Hematopoietic multipotent progenitor cell treated with erythropoietin and hydrocortisone succinate and interleukin-3 and kit ligand, for 8 days (in vitro differentiated cells): Measurements from ENCODE around the gene FANCM.
"Not testable (repeated sequence)": the region's sequence is repeated elsewhere in the genome, so short reads cannot be mapped to it uniquely, and the experiment has no call there.

ENCODE experiments used
- DNase-seq: peaks from one replicate; pipeline ENCODE4 v3.0.0-alpha.2; 2015

FANCM gene

GRCh38 chr14:45145214-45145613 is 9.5 kb downstream of the FANCM start:
- no peak for DNase-seq

GRCh38 chr14:45149602-45150001 is 13.9 kb downstream of the FANCM start:
- no peak for DNase-seq

DNA sequence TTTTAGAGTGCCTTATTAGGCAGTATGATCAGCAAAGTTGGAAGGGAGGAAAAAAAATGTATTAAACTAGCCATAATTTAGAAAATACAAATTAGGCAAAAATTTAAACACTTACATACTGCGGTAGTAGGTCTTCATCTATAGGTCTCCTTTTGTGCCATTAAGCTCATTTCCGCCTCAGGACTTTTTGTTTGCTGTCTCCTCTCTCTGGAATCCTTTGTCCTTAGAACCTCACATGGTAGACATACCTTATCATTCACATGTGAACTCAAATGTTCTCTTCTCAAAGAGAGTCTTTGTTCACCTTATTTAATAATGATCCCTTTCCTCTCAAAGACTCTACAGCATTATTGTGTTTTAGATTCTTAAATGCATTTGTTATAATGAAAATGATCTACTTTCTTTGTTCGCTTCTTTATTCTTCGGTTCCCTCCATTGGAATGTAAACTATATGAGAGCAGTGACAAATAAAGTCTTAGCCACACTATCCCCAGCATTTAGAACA is 14.7 kb downstream of the FANCM start:
- DNase-seq: no peak

- DNase-seq: no peak
Observed at GRCh38 chr14:45156067-45156466, 20.3 kb downstream of the FANCM start.

GRCh38 chr14:45169906-45170305 is 34.2 kb downstream of the FANCM start:
- DNase-seq: no peak

DNA sequence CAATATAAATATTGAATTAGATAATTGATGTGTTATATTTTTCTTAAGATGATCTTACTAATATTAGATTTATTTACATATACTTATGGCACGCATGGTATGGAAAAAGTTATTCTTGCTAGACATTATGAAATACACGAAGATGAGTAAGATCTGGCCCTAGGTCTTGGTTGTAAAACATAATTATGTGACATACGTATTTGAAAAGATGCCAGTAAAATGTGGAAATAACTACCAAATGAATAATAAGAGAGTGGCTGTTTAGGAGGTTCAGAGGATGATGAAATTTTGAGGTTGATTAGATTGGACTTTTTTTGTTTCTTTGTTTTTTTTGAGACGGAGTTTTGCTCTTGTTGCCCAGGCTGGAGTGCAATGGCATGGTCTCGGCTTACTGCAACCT is 41.3 kb downstream of the FANCM start:
- DNase-seq: no peak

DNA sequence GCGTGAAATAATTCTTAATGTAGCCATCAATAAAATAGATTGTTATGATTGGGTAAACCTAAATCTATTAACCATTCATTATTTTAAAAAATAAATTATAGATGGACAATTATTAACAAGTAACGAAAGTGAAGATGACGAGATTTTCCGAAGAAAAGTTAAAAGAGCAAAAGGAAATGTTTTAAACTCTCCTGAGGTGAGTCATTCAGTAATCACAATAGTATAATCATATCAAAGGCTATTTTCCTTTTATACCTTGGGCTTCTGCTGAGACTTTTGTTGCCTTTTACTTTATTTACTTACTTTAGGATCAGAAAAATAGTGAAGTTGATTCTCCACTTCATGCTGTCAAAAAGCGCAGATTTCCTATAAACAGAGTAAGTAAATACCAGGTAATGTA is 45.6 kb downstream of the FANCM start:
- DNase-seq: no peak

DNA sequence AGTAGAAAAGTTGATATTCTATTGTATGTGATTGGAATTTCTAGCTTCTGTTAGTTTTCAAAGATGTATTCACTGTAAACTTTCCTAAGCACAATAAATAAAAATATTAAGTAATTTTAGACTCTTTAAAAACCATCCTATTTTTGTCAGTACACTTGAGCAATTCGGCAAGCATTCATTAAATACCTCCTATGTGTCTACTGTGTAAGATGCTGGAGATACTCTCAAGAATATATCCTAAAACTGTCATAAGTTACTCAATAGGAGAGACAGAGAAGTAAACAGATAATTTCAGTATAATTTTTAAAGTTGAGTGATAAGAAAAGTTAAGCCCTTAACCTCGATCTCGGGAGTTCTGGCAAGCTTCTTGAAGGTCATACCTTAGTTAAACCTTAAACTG is 46.1 kb downstream of the FANCM start:
- DNase-seq: no peak

GRCh38 chr14:45185100-45185814 is 49.5 kb downstream of the FANCM start:
- no peak for DNase-seq

GRCh38 chr14:45194964-45195363 is 59.2 kb downstream of the FANCM start:
- DNase-seq: no peak

- DNase-seq: no peak
Observed at GRCh38 chr14:45198551-45198950, 62.8 kb downstream of the FANCM start.

- no peak for DNase-seq
Observed at GRCh38 chr14:45199230-45199629, 63.5 kb downstream of the FANCM start.

- DNase-seq: peak; percentile 66
Observed at GRCh38 chr14:45201905-45202304, 66.2 kb downstream of the FANCM start.

GRCh38 chr14:45204241-45204640 is 68.5 kb downstream of the FANCM start:
- DNase-seq: no peak

- no peak for DNase-seq
Observed at GRCh38 chr14:45210159-45210558, 74.4 kb downstream of the FANCM start.

GRCh38 chr14:45211295-45211694 is 75.6 kb downstream of the FANCM start:
- DNase-seq: no peak

DNA sequence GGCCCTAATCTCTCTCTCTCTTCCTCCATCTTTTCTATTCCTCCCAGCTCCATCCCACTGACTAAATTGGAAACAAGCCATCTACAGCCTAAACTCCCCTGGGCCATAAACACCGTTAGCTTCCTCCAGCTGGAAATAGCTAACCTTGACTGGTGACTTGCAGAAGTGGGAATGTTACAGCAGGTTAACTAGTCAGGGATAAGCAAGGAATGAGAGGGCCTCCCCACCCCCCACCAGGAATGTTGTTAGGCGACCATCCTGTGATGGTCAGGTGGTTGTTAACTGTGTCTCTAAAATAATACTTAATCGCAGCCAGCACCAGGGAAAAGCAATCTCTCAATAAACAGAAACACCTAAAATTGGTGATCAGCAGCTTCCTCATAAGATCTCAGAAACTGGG is 76.5 kb downstream of the FANCM start:
- DNase-seq: no peak

DNA sequence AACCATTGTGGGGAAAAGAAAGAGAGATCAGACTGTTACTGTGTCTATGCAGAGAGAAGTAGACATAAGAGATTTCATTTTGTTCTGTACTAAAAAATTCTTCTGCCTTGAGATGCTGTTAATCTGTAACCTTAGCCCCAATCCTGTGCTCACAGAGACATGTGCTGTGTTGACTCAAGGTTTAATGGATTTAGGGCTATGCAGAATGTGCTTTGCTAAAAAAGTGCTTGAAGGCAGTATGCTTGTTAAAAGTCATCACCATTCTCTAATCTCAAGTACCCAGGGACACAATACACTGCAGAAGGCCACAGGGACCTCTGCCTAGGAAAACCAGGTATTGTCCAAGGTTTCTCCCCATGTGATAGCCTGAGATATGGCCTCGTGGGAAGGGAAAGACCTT is 78.0 kb downstream of the FANCM start:
- not testable (repeated sequence) for DNase-seq

DNA sequence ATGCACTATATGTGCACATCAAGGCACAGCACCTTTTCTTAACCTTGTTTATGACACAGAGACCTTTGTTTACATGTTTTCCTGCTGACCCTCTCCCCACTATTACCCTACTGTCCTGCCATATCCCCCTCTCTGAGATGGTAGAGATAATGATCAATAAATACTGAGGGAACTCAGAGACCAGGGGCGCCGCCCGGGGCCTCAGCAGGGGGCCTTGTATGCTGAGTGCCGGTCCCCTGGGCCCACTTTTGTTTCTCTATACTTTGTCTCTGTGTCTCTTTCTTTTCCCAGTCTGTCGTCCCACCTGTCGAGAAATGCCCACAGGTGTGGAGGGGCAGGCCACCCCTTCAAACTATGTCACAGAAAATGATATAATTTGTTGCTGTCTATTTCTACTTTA is 78.6 kb downstream of the FANCM start:
- not testable (repeated sequence) for DNase-seq

DNA sequence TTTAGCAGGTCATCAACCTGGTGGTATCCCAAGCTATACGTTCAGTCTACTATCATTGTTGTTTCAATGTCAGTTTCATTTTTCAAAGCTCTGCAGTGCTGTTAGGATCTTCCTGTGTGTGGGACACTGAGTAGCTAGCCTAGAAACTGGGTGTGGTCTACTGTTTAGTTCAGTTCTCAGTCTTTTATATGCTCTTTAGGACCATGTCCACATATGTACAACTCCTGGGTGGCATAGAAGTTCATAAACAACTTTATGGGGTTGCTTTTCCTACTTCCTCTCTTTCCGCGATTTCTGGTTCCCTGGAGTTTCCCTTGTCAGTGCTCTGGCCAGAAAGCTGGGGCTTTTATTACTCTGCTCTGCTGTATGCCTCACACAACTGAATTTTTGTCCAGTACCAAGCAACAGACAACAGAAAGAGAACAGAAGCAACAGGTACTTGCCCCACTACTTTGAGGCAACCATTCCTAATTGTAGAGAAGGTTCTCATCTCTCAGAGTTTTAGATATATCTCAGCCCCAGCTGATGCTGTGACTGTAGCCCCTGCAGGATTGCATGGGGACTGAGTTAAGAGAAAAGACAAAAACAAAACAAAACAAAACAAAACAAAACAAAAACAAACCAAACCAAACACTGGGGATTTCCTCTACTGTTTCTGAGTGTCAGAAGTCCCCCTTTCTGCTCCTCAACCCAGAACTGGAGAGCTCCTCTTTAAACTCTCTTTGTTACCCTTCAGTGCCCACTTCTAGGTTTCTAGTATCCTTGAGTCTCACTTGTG is 86.9 kb downstream of the FANCM start:
- DNase-seq: no peak

DNA sequence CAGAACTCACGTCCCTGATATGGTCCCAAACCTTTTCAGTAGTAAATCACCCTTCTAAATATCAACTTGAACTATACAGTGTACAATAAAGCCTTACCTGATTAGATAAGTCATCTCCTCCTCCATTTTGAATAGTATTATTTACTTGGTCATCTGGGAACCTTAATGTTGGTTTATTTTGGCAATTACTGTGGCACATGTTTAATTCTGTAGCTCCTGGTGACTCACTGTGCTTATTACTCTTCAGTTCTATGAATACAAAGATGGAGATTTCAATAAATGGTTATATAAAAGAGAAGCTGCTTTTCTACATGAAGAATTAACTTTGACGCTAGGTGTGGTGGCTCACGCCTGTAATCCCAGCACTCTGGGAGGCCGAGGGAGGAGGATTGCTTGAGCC is 91.8 kb downstream of the FANCM start:
- no peak for DNase-seq

DNA sequence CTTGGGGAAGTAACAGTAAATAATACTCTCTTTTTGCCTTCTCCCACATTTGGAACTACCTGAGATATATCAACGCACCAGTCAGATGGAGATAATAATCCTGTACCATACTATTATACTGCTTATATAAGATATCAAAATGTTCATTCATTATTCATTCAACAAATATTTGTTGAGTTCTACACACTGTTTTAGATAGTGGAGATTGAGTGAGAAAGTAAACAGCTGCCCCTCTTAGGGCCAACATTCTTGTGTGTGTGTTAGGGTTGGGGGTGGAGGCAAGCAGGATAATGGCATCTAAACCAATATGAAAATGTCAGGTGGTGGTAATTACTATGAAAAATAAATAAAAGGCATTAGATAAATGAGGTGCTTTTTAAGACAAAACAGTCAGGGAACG is 103.3 kb downstream of the FANCM start:
- DNase-seq: no peak

DNA sequence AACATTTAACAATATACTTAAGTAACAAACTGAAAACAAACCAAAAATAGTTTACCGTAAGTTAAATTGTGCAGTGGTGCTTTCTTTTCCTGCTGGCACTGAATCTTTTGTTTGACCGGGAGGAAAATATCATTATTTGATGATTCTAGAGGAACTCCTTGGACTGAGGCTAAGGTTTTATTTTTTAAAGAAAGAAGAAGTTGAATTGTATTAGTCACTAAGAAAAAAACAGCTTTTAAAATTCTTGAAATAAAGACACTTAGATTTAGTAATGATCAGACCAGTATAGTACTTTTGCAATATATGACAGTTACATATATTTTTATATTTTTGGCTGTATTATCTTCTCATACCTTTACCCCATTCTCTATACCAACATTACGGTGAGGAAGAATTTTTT is 107.0 kb downstream of the FANCM start:
- DNase-seq: no peak

GRCh38 chr14:45246151-45246550 is 110.4 kb downstream of the FANCM start:
- no peak for DNase-seq
